ENCODE measurements around the gene NFIB. TPM values are rescaled to one million over a fixed set of nuclear protein-coding genes. Genes with fewer than 3 reads are reported as not detected.

The NFIB gene
- polyA plus RNA-seq, 1 donor: 84.4 TPM

DNA sequence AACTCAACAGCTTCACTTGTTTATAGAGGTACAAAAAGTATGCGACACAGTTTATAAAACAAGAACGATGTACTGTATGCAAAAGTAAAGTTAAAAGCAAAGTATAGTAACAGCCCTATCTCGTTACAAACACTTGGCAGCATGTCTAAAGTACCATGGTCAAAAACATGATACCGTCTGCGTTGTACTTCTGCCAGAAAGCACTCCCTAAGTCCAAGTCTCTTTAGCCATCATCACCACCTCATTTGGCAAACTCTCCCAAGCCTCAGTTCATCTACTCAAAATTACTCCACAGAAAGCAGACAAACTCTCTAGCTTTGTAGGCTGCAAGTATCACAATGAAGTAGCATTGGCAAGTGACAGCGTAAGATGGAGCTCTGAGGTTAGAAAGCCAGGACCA, 73.4 kb downstream of the NFIB start:
- DNase-seq: no peak

DNA sequence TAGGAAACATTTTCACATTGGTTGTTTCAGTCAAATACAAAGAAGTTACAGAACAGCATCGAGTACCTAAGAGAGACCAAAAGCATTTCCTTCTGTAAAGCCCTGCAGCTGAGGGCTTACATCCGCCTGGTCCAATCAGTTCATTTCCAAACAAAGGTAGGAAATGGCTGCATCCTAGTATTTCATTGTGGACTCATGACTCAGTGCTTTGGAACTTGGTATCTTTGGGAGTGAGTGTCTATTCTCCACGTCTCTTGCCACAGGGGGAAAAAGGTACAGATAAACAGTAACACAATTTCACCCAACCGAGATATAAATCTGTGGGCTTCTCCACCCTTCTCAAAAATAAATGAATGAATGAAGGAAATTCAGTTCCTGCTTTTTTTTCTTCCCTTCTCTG, 75.4 kb downstream of the NFIB start:
- no peak for DNase-seq

DNA sequence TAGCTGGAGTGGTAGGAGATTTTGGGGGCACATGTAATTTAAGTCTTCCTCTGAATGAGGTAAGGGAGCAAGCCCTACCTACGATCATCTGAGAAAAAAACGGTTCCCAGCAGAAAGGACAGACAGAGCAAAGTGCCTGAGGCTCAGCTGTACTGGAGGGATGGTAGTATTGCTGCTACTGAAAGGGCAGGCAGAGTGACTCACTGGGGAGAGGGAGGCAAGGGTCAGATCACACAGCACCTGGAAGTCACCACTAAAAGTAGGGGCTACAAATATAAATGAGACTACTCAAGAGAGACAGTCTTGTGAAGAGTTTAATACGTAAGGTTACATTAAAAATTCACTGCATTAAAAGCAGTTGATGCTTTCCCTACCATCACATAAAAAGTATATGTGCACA, 75.9 kb downstream of the NFIB start:
- no peak for DNase-seq

DNA sequence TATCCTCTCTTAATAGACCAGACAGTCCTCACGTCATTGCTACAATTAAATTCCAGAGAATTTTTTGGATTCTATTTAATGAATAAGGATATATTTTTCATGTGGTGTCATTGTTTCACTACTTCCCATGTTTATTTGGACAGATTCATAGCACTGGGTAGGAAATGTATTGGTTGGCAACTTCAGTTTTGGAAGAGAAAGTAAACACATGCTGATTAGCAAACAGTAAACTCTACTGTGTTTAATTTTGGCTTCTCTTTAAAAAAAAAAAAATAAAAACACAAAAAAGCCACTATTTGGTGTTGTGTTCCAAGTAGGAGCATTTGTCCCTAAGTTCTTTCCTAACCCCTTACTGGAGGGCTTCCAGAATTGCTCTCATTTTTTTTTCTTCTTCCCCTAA, 77.3 kb downstream of the NFIB start:
- DNase-seq: no peak

DNA sequence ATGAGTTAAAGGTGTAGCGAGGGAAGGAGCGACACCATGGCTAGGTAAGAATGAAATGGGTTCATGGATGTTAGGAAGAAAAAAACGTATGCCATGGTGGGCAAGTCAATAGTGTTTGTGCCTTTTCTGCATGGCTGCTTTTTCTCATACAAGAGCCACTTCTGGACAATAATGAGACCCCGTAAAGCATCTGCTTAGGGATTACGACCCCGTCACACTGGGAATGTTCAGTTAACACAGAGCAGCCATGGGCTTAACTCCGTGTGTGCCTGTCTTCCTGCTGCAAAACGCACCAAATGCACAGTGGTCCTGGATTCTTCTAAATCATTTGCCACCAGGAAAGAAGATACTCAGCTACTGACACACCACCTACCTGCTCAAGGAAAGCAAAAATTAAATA, 81.8 kb downstream of the NFIB start:
- DNase-seq: no peak

DNA sequence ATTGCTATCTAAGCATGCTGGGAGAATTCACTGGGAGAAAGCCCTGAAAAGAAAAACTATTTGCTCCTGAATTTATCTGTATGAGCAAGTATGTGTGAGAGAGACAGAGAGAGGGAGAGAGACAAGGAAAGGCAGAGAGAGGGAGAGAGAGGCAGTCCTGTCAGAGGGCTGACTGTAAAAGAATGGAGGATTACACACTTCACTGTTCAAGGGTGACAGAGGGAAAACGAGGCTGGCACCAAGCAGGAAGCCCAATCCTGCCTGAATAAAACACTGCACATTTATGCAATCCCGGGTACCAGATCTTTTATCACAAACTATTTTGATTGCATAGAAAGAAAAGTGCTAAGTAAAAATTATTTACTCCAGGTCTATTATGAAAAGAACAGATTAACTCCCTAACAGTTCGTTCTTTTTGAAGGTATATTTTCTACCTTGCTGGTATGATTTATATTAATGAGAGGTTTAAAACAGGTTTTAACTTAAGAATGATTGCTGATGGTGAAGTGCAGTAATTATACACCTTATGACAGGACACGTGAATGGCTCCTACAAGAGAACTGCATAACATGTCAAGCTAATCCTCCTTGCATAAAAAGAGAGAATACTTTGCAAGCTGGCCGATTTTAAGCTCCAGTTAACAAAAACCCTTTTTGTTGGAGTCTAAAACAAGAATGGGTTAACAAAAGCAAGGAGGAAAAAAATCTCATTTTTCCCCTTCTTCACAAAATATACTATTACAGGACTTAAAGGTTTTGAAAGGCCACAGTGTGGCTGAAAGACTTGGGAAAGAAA, 82.5 kb downstream of the NFIB start:
- DNase-seq: no peak

DNA sequence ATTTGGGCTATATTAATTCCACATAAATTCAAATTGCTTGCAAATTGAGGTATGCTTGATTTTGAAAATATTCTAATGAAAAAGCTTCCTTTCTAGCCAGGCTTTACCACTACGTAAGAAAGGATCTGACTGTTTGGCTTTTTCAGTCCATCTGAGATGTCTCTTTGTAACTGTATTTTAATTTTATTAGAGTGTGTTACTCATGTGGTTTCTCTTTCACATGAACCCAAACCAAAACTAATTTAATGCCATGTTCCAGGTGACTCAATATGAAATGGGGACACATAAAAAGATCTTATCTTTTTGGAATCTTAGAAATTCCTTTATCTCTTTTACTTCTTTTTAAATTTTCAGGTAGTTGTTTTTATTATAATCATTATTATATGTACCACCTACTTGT, 85.3 kb downstream of the NFIB start:
- no peak for DNase-seq

DNA sequence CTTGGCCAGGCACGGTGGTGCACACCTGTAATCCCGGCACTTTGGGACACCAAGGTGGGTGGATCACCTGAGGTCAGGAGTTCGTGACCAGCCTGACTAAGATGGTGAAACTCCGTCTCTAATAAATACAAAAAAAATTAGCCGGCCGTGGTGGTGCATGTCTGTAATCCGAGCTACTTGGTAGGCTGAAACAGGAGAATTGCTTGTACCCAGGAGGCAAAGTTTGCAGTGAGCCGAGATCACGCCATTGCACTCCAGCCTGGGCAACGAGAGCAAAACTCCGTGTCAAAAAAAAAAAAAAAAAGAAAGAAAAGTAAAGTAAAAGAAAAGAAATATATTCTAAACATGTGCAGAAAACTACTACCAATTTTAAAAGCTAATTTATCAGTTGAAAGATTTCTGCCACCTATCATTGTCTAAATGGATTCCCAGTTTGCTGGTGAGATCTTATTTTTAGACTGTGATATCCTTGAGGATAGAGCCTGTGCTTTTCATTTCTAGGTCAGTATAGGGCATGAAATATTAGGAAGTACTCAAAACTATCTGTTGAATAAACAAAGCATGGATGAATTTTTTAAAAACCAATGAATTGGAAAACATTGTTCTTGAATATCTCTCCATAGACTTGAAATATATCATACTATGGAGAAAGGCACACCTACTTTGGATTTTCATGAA, 86.9 kb downstream of the NFIB start:
- DNase-seq: no peak

DNA sequence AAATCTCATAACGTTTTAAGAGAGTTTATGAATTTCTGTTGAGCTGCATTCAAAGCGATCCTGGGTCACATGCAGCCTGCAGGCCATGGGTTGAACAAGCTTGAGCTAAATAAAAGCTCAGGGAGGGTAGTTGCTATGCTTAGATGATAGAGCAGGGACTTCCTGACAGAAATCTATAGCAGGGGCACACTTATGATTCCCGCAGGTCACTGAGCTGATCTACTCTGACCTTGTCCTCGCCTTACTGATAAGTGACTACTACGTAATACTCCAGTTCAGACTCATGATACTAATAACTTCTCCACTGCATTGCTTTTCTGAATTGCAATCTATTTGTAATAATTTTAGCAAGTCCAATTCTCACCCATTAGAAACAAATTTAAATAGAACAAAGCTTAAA, 90.9 kb downstream of the NFIB start:
- DNase-seq: no peak

DNA sequence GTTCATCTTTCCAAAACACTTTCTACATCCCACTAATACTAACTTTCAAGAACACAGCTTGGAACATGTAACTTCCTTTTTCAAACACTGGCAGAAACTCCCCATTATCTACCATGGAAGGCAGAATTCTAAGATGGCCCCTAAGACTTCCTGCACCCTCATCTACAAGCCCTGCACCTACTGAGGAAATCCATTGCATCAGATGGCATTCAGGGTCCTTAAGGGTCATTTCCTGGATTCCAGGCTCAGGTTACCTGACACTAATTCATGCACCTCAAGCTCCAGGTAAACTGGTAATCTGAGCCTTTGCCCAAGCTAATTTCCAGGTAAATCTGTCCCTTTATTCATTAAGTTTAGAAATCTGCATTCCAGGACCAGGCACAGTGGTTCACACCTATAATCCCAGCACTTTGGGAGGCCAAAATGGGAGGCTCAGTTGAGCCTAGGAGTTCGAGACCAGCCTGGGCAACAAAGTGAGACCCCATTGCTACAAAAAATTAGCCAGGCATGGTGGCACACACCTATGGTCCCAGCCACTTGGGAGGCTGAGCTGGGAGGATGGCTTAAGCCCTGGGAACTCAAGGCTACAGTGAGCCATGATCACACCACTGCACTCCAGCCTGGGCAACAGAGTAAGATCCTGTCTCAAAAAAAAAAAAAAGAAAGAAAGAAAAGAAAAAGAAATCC, 91.6 kb downstream of the NFIB start:
- DNase-seq: no peak

DNA sequence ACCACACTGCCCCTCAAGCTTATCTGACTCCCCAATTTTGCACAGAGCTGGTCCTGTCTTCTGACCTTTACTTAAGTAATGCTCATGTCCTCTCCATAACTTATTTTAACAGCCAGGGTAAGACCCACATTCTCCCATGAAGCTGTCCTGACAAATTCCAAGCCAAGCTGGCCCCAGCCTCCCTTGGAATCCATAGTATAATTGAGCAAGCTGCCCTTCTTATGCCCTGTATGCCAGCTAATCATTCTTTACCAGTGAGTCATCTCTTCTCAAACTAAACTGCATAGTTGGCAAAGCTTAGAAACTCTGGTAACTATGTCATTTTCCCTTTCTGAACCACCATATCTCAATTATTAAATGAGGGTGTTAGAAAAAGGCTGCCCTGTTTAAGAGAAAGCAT, 92.4 kb downstream of the NFIB start:
- no peak for DNase-seq

DNA sequence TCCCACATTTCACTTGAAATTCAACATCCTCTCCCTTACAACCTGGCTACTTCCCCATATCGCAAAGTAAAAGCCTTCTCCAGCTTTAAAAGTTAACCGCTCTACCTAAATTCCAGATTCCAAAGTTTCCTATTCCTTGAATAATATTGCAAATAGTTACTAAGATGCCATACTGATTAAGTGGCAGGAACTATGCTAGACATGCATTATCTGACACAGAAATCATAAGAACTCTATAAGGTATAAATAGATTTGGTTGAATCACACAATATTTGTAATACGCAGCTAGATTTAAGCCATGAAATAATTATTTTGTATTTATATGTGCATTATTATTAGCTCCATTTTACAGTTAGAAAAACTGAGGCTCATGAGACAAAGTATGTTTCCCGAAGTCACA, 92.8 kb downstream of the NFIB start:
- DNase-seq: no peak

DNA sequence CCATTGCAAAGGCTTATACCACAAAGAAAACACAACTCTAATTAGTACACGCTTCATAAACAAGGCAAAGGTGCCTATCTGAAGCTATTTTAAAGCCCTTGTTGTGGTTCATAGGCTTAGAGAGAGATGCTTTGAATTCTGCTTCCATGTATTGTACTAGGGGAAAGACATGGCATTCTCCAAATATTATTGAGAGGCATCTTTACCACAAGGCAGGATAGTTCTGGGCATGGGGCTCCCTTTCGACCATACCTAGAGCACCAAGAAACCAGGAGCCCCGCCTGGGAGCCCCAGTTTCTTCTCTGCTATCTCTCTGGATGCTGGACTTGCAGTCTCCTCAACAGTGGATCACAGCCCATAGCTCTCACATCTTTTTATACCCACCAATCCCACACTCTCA, 93.7 kb downstream of the NFIB start:
- no peak for DNase-seq

DNA sequence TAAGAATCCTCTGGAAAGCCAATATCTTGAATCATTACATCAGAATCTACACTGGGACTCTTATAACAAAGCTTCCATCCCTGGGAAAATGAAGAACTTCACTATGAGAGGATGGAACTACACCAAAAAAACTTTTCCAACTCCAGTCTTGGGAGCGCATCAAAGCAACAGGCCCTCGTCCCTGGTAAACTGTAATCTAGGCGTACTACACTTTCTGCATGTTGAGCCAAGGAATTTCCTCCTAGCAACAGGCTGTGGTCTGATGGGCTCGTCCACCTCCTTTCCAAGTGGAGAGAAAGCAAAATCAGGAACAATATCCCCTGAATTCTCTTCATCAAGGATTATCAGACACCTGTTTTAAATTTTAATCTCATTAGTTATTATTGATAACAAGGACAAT, 94.1 kb downstream of the NFIB start:
- DNase-seq: peak; percentile 58

DNA sequence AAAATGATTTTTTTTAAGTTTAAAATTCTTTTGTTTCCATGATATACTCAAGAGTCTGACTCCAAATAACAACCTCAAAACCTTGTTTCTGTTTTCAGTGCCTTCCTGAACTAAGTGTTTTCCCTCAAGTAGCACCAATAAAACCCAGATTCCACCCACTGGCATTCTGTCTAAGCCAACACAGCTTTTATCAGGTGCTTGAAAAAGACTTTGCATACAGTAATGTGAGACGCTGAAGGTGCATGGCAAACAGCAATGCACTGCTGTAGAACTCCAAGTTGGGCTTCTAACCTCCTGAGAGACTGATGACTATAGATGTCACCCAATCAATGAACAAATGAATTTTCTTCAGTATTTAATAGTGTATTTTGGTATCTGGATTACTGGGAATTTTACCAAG, 95.7 kb downstream of the NFIB start:
- DNase-seq: no peak

DNA sequence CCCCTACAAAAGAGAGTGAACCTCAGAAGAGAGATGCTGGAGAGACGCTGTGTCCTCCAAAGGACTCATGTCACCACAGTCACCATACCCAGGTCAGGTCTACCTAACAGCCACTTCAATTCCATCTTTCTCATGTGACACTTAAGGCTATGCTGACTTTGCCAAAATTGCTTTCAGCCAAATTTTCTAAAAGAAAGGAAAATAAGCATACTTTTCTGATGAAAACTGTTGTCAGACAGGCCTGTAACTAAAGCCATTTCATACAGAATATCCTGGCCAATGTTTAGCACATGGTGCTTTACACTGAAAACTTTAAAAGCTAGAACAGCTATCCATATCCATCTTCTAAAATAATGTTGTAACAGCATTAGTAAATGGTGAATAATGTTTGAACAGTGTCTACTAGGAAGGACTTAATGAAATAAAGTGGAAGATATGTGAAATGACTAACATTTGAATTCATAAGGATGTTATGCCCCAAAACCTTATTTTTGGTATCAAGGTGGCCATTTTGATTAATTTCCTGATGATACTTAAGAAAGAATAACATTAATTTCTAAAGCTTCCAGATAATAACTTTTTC, 97.2 kb downstream of the NFIB start:
- DNase-seq: no peak

DNA sequence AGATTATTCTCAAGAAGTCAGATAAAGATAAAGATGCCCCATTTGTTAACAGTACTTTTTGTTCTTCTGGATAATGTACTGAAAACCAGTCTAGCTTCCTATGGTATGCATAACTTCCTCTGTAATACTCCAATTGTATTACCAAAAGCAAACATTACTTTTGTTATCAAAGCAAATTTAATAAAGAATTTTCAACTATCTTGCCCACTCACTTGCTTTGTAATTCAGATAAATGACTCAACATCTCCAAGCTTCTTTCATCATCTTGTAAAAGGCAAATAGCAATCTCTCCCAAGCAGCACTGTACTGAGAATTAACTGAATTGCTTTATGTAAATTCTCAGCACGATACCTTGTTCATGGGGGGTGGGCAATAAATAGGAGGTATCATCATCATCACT, 98.3 kb downstream of the NFIB start:
- no peak for DNase-seq

DNA sequence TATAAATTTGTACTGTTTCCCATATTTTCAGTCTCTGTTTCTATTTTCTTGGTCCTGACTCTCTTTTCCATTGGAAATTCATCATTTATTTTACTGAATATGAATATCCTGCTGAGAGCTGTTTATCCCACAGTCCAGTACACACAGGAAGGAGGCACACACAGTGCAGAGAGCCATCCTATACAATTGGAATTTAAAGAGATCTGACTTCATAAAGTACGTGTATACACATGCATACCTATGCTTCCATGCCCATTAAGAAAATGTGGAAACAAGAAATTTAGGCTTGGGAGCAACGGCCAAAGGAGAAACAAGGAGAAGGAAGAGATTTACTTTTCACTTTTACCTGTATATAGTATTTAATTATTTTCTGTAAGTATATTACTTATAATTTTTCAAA, 99.2 kb downstream of the NFIB start:
- no peak for DNase-seq

DNA sequence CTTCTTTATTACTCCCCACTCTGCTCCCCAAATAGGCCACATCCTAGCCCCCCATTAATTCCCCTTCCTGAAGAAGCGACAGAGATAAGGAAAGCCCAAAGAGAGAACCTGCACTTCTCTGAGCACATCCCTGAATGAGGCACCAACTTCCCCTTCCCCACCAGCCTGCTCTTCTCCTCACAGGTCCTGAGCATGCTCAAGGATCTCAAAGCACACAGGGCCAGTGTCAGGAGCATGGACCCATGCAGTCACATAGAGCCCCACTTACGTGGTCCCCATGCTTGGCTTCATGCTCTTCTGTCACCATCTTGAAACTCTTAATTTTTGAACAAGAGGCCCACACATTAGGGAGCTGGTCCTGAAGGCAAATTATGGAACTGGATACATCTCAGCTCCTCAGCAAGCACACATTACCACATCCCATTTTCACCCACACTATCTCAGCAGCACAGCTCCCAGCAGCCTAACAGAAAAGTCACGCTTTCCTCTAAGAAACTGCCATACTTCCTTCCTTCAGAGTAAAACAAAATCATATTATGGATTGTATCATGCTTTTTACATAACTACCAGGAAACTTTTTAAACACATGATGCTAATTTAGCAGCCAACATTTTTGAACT, 99.8 kb downstream of the NFIB start:
- DNase-seq: no peak

DNA sequence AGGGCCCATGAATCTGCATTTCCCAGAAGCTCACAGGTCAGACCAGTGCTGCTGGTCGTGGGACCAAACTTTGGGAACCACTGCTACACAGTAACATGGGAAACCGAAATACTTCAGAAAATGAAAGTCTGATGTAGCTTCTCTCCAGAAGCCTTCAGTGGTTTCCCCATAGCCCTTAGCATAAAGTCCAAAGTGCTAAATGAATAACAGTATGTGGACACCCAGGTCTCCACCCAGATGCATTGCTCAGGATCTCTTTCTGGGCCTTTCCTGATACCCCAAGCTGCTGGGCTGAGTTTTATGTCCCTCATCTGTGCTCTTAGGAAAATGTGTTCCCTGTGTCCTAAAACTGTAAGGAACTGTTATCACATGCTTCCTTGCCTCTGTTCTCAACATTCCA, 100.4 kb downstream of the NFIB start:
- DNase-seq: no peak

DNA sequence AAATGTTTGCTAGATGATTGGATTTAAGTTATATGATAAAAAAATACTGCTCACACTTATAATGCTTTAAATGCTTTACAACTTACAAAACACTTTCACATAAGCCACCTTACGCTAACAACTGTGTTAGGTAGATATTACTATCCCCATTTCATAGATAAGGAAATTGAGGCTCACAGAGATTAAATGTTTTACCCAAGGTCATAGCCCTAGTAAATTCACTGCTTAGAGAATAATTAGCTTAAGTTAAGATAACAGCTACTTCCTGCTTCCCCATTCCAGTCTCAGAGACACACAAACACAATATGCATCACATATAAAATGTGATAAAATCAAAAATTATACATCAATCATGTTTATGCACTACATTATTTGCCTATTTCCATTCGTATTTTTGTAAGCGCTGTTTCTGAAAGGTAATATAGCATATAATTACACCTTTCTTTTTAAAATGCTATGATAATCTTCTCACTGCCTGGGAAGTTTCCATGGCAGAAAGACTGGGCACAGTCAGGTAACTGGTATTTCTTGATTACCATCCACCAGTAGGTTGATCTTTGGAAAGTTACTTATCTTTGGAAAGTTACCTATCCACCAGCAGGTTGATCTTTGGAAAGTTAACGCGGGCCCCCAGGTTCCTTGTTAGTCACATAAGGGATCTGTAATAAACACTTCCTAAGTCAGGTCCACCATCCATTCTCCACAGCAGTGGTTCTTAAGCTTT, 101.1 kb downstream of the NFIB start:
- DNase-seq: no peak

DNA sequence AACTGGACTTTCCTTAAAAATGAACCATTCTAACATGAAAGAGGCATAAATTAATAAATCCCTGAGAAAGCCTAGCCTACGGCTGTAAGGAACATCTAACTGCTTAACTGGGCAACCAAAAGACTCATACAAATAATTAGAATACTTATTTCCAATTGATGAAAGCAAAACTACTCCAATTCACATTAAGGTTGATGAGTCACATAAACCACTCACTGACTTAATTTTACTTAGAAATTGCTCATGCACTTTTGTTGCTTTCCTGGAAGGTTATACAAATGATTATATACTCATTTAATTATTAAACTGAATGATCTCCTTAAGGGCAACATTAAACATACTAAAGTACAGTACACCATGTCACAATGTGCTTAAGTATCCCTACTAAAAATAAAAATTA, 101.9 kb downstream of the NFIB start:
- no peak for DNase-seq
